Peyer's patch (tissue), 4 donors: ENCODE data around the gene CLCN4. TPM values are rescaled to one million over a fixed set of nuclear protein-coding genes. Genes with fewer than 3 reads are reported as not detected.
A peak's percentile ranks its signal among the peaks of the same experiment; 100 is the strongest.

Source experiments
- DNase-seq, 3 donors: peaks; one replicate each; pipeline ENCODE4 v3.0.0-alpha.2; 2017 to 2019
- H3K27ac ChIP-seq, 4 donors: fragments of 200-600 bp; sonication (generic); one replicate each; pipeline ENCODE4 v1.5.1; 2016 to 2019
- H3K27me3 ChIP-seq, 2 donors: fragments of 200-600 bp; sonication (generic); one replicate each; pipeline ENCODE4 v1.5.1; 2019
- H3K36me3 ChIP-seq, 3 donors: fragments of 200-600 bp; sonication (generic); one replicate each; pipeline ENCODE4 v1.5.1; 2016 to 2019
- H3K4me1 ChIP-seq, 4 donors: fragments of 200-600 bp; sonication (generic); one replicate each; pipeline ENCODE4 v1.5.1; 2016 to 2019
- H3K4me3 ChIP-seq, 4 donors: fragments of 200-600 bp; sonication (generic); 1 replicate in 3 of 4; 2 replicates in 1 of 4; pipeline ENCODE4 v1.5.1; 2016 to 2019; ENCODE audit warnings: mild to moderate bottlenecking in 1 of 4
- H3K9me3 ChIP-seq, 4 donors: fragments of 200-600 bp; sonication (generic); one replicate each; pipeline ENCODE4 v1.5.1; 2016 to 2019; ENCODE audit warnings: mild to moderate bottlenecking in 1 of 4
- POLR2A ChIP-seq, 2 donors: fragments of 450-650 bp; IDR thresholded peaks; one replicate each; pipeline ENCODE4 v1.5.1; 2017; ENCODE audit warnings: antibody characterized with exemption in 2 of 2, mild to moderate bottlenecking in 2 of 2, moderate library complexity in 2 of 2
- total RNA-seq, 4 donors: library from RNA; depleted of rRNA; stranded (reverse); fragments of >200 nt; gene quantifications; one replicate each; pipeline ENCODE4 v1.1.0, GENCODE V29; 2016
- TF ChIP-seq, protein P1 (sequence below), 6 experiments: fragments of 450-650 bp in 4 of 6; fragments of 200-600 bp in 2 of 6; sonication (generic) in 1 of 6; IDR thresholded peaks; one replicate each; pipeline ENCODE4 v1.5.1; 2017 to 2019; ENCODE audit warnings: antibody characterized with exemption in 6 of 6, mild to moderate bottlenecking in 3 of 6, moderate library complexity in 1 of 6

The CLCN4 gene
- total RNA-seq, 4 donors from 2014 or later = 0.35 to 4.3 (median 1.7) TPM; not detected in 1

DNA sequence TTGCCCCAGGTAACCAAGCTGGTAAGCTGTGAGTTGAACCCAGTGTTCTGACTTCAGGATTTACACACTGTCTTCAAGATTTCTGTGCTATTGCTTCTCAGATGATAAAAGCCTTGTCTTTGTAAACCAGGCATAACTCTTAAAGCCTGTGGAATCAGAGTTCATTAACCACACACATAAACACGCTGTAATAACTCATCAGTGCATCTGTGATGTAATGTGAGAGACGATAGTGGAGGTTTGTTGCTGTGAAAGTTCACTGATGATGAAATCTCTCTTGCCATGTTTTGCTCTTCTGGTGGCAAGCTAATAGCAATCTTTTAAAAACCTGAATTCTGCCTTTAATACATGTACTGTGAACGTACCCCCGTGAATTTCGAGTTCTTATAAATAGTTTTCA, 41.5 kb downstream of the CLCN4 start:
- H3K9me3 ChIP-seq = no peaks in the 10 kb centered on the region
- H3K27me3 ChIP-seq = no peaks in the 10 kb centered on the region
- TF ChIP-seq POLR2A (IDR thresholded peaks at IDR 0.05) = no peak
- TF ChIP-seq, protein P1, sequence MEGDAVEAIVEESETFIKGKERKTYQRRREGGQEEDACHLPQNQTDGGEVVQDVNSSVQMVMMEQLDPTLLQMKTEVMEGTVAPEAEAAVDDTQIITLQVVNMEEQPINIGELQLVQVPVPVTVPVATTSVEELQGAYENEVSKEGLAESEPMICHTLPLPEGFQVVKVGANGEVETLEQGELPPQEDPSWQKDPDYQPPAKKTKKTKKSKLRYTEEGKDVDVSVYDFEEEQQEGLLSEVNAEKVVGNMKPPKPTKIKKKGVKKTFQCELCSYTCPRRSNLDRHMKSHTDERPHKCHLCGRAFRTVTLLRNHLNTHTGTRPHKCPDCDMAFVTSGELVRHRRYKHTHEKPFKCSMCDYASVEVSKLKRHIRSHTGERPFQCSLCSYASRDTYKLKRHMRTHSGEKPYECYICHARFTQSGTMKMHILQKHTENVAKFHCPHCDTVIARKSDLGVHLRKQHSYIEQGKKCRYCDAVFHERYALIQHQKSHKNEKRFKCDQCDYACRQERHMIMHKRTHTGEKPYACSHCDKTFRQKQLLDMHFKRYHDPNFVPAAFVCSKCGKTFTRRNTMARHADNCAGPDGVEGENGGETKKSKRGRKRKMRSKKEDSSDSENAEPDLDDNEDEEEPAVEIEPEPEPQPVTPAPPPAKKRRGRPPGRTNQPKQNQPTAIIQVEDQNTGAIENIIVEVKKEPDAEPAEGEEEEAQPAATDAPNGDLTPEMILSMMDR (IDR thresholded peaks at IDR 0.05) = no peak
- peak overlapping the region in 1 of 4 donors; percentile 46 for H3K27ac ChIP-seq
- H3K4me1 ChIP-seq = no peaks in the 10 kb centered on the region
- no peak for DNase-seq
- H3K4me3 ChIP-seq = no peak overlapping the region
- no peaks in the 10 kb centered on the region for H3K36me3 ChIP-seq

DNA sequence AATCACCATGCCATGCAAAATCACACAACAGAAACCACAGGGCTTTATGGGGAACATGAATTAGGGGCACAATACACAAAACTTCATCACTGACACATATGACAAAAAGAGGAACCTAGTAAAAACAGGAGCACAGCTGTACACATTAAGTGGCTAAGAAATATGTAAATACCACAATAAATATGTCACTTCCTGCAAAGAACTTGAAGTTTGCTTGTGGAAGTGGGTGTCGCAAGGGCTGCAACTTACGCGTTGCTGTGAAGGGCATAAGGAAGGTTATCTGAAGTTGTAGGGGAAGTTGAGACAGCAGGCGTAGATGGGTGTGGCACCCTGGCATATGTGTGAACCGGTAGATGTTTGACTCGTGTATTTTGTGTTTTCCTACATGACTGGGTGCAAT, 42.4 kb downstream of the CLCN4 start:
- H3K9me3 ChIP-seq = no peaks in the 10 kb centered on the region
- H3K4me1 ChIP-seq = no peaks in the 10 kb centered on the region
- TF ChIP-seq, protein P1 (IDR thresholded peaks at IDR 0.05) = no peak
- no peak for TF ChIP-seq POLR2A (IDR thresholded peaks at IDR 0.05)
- H3K27me3 ChIP-seq = no peaks in the 10 kb centered on the region
- peak in 2 of 3 donors; percentile 65 to 78 for DNase-seq
- no peak overlapping the region for H3K4me3 ChIP-seq
- H3K27ac ChIP-seq = peak overlapping the region in 1 of 4 donors; percentile 46
- no peaks in the 10 kb centered on the region for H3K36me3 ChIP-seq

DNA sequence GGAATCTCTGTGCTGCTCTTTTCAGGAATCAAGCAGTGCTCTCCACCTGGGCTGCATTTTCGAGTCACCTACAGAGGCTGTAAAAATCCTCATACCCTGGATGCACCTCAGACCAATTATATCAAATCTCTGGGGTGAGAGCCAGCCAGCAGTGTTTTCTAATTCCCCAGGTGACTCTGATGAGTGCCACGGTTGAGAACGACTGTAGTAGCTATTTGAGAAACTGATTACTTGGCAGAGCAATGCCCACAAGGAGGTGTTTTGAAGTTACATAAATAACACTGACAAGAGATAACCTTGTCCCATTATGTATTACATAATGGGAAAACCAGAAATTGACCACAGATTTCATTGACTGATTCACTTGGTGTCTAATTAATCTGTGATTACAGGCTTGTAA, 46.8 kb downstream of the CLCN4 start:
- no peaks in the 10 kb centered on the region for H3K27me3 ChIP-seq
- no peak for DNase-seq
- no peaks in the 10 kb centered on the region for H3K36me3 ChIP-seq
- no peak overlapping the region for H3K27ac ChIP-seq
- no peak overlapping the region for H3K4me3 ChIP-seq
- H3K9me3 ChIP-seq = no peaks in the 10 kb centered on the region
- TF ChIP-seq POLR2A (IDR thresholded peaks at IDR 0.05) = no peak
- TF ChIP-seq, protein P1 (IDR thresholded peaks at IDR 0.05) = no peak
- no peaks in the 10 kb centered on the region for H3K4me1 ChIP-seq

DNA sequence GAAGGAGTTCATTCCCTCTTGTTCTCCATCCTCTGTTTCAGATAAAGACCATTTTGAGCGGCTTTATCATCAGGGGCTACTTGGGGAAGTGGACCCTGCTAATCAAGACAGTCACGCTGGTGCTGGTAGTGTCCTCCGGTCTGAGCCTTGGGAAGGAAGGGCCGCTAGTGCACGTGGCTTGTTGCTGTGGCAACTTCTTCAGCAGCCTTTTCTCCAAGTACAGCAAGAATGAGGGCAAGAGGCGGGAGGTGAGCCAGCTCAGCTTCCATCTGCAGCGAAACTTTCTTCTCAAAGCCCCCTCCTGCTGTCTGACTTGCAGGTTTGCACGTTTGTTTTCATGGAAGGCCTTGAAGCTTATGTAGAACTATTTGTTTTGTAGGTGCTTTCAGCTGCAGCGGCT, 49.5 kb downstream of the CLCN4 start:
- TF ChIP-seq, protein P1 (IDR thresholded peaks at IDR 0.05) = no peak
- TF ChIP-seq POLR2A (IDR thresholded peaks at IDR 0.05) = no peak
- H3K9me3 ChIP-seq = no peaks in the 10 kb centered on the region
- H3K36me3 ChIP-seq = no peaks in the 10 kb centered on the region
- H3K27ac ChIP-seq = no peak overlapping the region
- no peak for DNase-seq
- H3K27me3 ChIP-seq = no peaks in the 10 kb centered on the region
- no peak overlapping the region for H3K4me3 ChIP-seq
- no peaks in the 10 kb centered on the region for H3K4me1 ChIP-seq

DNA sequence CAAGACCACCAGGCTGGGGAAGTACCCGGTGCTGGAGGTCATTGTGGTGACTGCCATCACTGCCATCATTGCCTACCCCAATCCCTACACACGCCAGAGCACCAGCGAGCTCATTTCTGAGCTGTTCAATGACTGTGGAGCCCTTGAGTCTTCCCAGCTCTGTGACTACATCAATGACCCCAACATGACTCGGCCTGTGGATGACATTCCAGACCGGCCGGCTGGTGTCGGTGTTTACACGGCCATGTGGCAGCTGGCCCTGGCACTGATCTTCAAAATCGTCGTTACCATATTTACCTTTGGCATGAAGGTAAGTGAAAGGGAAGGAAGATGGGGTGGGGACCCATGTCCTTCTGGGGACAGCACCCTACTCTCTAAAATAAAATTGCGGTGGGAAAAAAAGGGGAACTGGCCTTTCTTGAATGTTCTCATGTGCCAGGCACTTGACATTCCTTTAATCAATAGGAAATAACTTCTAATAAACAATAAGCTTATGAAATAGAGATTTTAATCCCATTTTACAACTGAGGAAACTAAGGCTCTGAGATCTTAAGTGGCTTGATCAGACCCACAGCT, 51.6 kb downstream of the CLCN4 start:
- Histone ChIP-seq H3K27ac (no peak overlapping the region), H3K4me3 (no peak overlapping the region), H3K4me1 (no peaks in the 10 kb centered on the region), H3K36me3 (no peaks in the 10 kb centered on the region), H3K27me3 (no peaks in the 10 kb centered on the region), H3K9me3 (no peaks in the 10 kb centered on the region)
- no peak for DNase-seq
- no peak for TF ChIP-seq POLR2A (IDR thresholded peaks at IDR 0.05)
- TF ChIP-seq, protein P1 (IDR thresholded peaks at IDR 0.05) = no peak

DNA sequence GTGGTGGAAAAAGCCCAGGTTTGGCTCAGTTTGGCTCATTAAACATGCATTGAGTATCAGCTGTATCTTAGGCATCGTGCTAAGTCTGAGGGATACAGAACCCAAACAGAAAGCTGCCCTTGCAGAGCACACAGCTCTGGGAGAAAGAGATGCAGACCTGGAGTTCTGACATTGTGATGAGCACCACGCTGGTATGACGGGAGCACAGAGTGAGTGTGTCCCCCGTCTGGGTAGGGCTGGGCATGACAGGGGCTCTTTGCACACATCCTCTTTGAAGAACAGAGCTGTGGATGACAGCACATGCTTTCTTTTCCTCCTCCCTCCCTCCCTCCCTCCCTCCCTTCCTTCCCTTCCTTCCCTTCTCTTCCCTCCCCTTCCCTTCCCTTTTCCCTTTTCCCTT, 52.2 kb downstream of the CLCN4 start:
- no peak for DNase-seq
- Histone ChIP-seq H3K36me3 (no peaks in the 10 kb centered on the region), H3K27ac (no peak overlapping the region), H3K27me3 (no peaks in the 10 kb centered on the region), H3K4me3 (no peak overlapping the region), H3K4me1 (no peaks in the 10 kb centered on the region), H3K9me3 (no peaks in the 10 kb centered on the region)
- no peak for TF ChIP-seq POLR2A (IDR thresholded peaks at IDR 0.05)
- TF ChIP-seq, protein P1 (IDR thresholded peaks at IDR 0.05) = no peak
